Measurements from ENCODE around the gene RAD51AP2. TPM values are rescaled to one million over a fixed set of nuclear protein-coding genes. Genes with fewer than 3 reads are reported as not detected.

The RAD51AP2 gene
- total and polyA plus RNA-seq, 10 of the 15 experiments (the other 5 are each of a cell fraction or from before 2014, with no cell fraction given), result under 0.01 to 0.02 TPM; not detected in 8

- intact Hi-C loops (cut with micrococcal nuclease; ENCODE audit: unreplicated experiment), result no loop called here
- CTCF ChIA-PET, result no interaction called here
- RAD21 ChIA-PET (ENCODE audit: unreplicated experiment), result no interaction called here
Observed at GRCh38 chr2:17541531-17541950, 23.3 kb upstream of the RAD51AP2 start.

More at GRCh38 chr2:17541531-17541950, 23.3 kb upstream of the RAD51AP2 start:
- no peak overlapping the region for H3K27ac ChIP-seq (ENCODE audit: control insufficient read depth, insufficient read depth)
- no peak overlapping the region for H2AFZ ChIP-seq (ENCODE audit: control insufficient read depth, low read depth, low read length)
- H3K9ac ChIP-seq (ENCODE audit: control insufficient read depth, insufficient read depth, low read length), result no peak overlapping the region
- H3K27me3 ChIP-seq (replicated peaks in 1 of 2; ENCODE audit: control insufficient read depth in 2 of 2, insufficient read depth in 2 of 2, low read length in 1 of 2), result peaks cover 11 to 20% of the 10 kb centered on the region in 2 experiments
- FAIRE-seq (no peak), DNase-seq (ENCODE audit: low read depth, low spot score) (no peak), ATAC-seq (no peak)
- H3K79me2 ChIP-seq (ENCODE audit: control insufficient read depth, insufficient read depth, low read length), result no peaks in the 10 kb centered on the region
- in situ Hi-C loops (cut with MboI), result no loop called here
- no peak for TF ChIP-seq BACH1 (IDR thresholded peaks at IDR 0.05; ENCODE audit: borderline replicate concordance)
- TF ChIP-seq IKZF1 (conservative IDR thresholded peaks at IDR 0.05), result no peak
- TF ChIP-seq ZNF274 (IDR thresholded peaks at IDR 0.05; ENCODE audit: insufficient read depth, insufficient read length), result no peak
- no peak for TF ChIP-seq SREBF2 (IDR thresholded peaks at IDR 0.05; ENCODE audit: low read length)
- TF ChIP-seq KLF5 (IDR thresholded peaks at IDR 0.05; ENCODE audit: partially characterized antibody), result no peak
- TF ChIP-seq SKIL (IDR thresholded peaks at IDR 0.05; ENCODE audit: low read depth, poor library complexity, severe bottlenecking), result no peak
- TF ChIP-seq HSF1 (IDR thresholded peaks at IDR 0.05; ENCODE audit: low read depth, low read length), result no peak
- no peak for TF ChIP-seq PBX3 (IDR thresholded peaks at IDR 0.05; ENCODE audit: insufficient replicate concordance, low read depth, low read length)
- TF ChIP-seq HCFC1 (IDR thresholded peaks at IDR 0.05; ENCODE audit: low read length), result no peak
- TF ChIP-seq SRF (IDR thresholded peaks at IDR 0.05; ENCODE audit: low read depth in 2 of 2, low read length in 2 of 2), result no peak
- TF ChIP-seq HDGF (IDR thresholded peaks at IDR 0.05), result no peak
- no peak for TF ChIP-seq FOXK2 (IDR thresholded peaks at IDR 0.05)
- no peak for TF ChIP-seq ESRRA (IDR thresholded peaks at IDR 0.05; ENCODE audit: low read length)
- ChIA-PET POLR2A (no interaction called here), SMC1A (ENCODE audit: uncharacterized antibody, unreplicated experiment) (no interaction called here)
- H3K4me1 ChIP-seq (ENCODE audit: control insufficient read depth, insufficient read depth, low read length), result no peaks in the 10 kb centered on the region
- WGBS (ENCODE audit: insufficient coverage, insufficient replicate concordance, low lambda C conversion rate, missing lambda C conversion rate), result 33% methylated on average over 12 of the region's 12 CpGs
- no TSS peak for BruUV-seq (replicated peaks)
- H3K4me3 ChIP-seq, result no peak overlapping the region
- H3K9me3 ChIP-seq (replicated peaks; ENCODE audit: control insufficient read depth, insufficient read depth, low read length), result no peaks in the 10 kb centered on the region
- H3K36me3 ChIP-seq (ENCODE audit: control insufficient read depth in 2 of 2, insufficient read depth in 2 of 2, low read length in 1 of 2), result no peaks in the 10 kb centered on the region
- H4K20me1 ChIP-seq (ENCODE audit: control insufficient read depth, insufficient read depth), result no peaks in the 10 kb centered on the region
- H3K4me2 ChIP-seq (ENCODE audit: control insufficient read depth, insufficient read depth), result no peak overlapping the region
